WERI-Rb-1 (cell line): ENCODE measurements around the gene SNX9.

ENCODE experiments used
- DNase-seq: peaks from one replicate; pipeline ENCODE4 v3.0.0-alpha.2; 2020
- H3K27ac ChIP-seq: fragments of 250-450 bp; sonication (Bioruptor Pico); 2 replicates; pipeline ENCODE4 v1.5.1; 2020; ENCODE audit warnings: mild to moderate bottlenecking, moderate library complexity
- H3K27me3 ChIP-seq: fragments of 250-450 bp; sonication (Bioruptor Pico); 2 replicates; pipeline ENCODE4 v1.5.1; 2021; ENCODE audit warnings: mild to moderate bottlenecking, low read depth, moderate library complexity; ENCODE audit not compliant: insufficient read depth, severe bottlenecking
- H3K36me3 ChIP-seq: fragments of 250-450 bp; sonication (Bioruptor Pico); 2 replicates; pipeline ENCODE4 v1.5.1; 2020; ENCODE audit warnings: mild to moderate bottlenecking, moderate library complexity
- H3K4me3 ChIP-seq: 2 replicates; pipeline ENCODE4 v1.5.1; 2011; ENCODE audit warnings: low read depth, mild to moderate bottlenecking, control low read depth, low read length
- H3K9me3 ChIP-seq: fragments of 250-450 bp; sonication (Bioruptor Pico); 2 replicates; pipeline ENCODE4 v1.5.1; 2021; ENCODE audit warnings: mild to moderate bottlenecking, moderate library complexity; ENCODE audit not compliant: severe bottlenecking
- TF ChIP-seq, protein P1 (sequence below): IDR thresholded peaks from 2 replicates; pipeline ENCODE4 v1.5.1; 2011; ENCODE audit warnings: low read depth, mild to moderate bottlenecking, control low read depth, inconsistent platforms, low read length

The SNX9 gene

DNA sequence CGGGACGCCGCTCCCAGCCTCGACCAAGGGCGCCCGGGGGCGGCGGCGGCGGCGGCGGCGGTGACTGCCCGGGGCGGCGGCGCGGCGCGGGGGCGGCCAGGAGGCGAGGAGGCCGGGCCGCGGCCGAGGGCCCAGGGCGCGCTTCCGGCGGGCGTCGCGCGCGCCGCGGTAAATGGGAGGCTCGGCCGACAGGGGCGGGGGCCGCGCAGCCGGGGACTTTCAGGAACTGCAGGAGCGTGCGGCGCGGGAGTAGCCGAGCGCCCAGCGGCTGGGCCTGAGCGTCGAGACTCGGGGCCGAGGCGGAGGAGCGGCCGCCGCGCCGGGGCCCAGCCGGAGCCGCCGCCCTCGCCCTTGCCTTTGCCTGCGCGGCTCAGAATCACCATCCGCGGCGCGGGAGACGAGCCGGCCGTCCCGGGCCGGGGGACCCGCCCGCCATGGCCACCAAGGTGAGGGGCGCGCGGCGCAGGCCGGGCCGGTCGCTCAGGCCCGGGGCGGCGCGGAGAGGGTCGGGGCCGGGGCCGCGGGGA is at the start of gene SNX9:
Gene SNX9, plus strand, starts transcription at position 246 of the 527 bp plus-strand sequence. Its CDS starts 189 bp downstream, at position 435.
- Histone ChIP-seq H3K27ac (peak within 1 kb of the TSS; percentile 89), H3K4me3 (peak within 1 kb of the TSS; percentile 98), H3K27me3 (no peaks in the 10 kb centered on the region), H3K9me3 (peaks cover 1% of the 10 kb centered on the region), H3K36me3 (no peaks in the 10 kb centered on the region; the same call in 1 of the 2 replicates)
- peak; percentile 79 for DNase-seq
- TF ChIP-seq, protein P1, sequence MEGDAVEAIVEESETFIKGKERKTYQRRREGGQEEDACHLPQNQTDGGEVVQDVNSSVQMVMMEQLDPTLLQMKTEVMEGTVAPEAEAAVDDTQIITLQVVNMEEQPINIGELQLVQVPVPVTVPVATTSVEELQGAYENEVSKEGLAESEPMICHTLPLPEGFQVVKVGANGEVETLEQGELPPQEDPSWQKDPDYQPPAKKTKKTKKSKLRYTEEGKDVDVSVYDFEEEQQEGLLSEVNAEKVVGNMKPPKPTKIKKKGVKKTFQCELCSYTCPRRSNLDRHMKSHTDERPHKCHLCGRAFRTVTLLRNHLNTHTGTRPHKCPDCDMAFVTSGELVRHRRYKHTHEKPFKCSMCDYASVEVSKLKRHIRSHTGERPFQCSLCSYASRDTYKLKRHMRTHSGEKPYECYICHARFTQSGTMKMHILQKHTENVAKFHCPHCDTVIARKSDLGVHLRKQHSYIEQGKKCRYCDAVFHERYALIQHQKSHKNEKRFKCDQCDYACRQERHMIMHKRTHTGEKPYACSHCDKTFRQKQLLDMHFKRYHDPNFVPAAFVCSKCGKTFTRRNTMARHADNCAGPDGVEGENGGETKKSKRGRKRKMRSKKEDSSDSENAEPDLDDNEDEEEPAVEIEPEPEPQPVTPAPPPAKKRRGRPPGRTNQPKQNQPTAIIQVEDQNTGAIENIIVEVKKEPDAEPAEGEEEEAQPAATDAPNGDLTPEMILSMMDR, result no peak

DNA sequence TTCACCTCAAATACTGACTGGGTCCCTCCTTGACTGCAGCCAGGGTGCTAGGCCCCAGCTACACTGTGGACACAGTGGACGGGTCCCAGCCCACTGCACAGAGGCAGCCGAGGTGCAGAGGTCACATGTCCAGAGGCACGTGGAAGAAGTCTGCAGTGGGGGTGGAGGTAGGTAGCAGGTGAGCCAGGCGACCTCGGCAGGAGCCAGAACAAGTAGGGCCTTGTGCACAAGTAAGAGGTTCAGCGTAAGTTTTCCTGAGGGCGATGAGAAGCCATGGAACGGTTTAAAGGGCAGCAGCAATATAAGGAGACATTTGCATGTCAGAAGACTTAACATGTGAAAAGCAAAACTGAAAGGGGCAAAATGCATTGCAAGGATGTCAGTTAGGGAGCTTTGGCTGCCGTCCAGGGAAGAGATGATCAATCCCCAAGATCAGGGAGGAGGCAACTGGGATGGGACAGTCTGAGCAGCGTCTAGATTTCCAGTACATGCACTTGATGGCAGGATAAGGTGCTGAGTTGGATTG is 49.7 kb upstream of the SNX9 start:
- Histone ChIP-seq H3K36me3 (no peaks in the 10 kb centered on the region), H3K4me3 (no peak overlapping the region), H3K27me3 (no peaks in the 10 kb centered on the region), H3K9me3 (no peaks in the 10 kb centered on the region), H3K27ac (no peak overlapping the region)
- TF ChIP-seq, protein P1, result no peak
- no peak for DNase-seq

DNA sequence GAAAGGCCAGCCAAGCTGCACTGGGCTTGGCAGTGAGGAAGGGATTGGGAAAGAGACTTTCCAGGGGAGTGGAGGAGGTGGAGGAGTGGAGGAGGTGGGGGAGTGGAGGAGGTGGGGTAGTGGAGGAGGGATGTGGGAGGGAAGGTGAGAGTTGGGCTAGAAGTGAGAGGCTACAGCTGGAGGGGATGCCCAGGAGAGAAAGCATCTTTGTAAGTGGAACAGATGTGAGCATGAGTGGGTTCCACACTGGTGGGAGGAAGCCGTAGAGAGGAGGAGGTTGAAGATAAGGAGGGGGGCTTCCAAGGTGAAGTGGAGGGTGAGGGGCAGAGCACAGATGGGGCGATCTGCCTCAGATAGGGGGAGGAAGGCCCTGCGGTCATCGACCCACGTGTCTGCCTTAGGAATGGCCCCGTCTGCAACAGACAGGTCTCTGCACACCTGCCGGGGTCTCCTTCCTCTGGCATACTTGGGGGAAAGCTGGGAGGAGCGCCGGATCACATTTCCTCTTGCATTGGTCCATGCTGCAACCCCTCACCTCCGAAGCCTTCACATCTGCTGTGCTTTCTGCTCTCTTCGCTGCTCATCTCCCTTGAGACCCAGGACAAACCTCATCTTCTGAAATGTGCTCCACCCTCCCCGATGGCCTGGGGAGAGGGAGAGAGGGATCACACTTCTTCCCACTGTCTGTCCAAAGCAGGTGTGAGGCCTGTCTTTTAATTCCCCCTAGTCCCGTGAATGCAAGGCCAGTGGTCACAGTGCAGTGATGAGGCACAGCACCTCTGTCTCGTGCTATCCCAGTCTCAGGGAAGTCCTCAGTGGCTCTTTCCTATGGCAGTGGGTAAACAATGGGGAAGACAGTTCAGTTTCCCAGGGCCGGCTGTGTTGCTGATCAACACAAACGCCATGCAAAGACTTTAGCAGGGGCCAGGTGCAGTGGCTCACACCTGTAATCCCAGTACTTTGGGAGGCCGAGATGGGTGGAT is 48.6 kb upstream of the SNX9 start:
- DNase-seq, result no peak
- Histone ChIP-seq H3K27ac (no peak overlapping the region), H3K9me3 (no peaks in the 10 kb centered on the region)

DNA sequence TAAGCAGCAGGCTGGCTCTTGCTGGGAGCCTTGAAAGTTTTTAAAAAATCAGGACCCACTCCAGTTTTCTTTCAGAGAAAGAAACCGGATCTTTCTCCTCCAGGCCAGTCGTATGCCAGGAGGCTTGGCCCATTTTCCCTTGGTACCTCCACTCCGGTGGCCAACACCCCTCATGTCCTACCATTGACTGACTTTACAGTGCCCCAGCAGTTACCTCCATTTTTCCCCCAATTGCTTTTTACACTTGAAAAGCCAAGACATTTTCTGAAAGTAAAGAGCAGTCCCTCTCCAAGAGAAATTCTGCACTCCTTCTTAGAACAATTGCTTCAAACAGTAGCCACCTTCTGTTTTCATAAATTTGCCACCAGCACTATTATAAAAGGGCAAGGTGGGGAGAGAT is 47.7 kb upstream of the SNX9 start:
- no peaks in the 10 kb centered on the region for H3K9me3 ChIP-seq
- no peaks in the 10 kb centered on the region for H3K27me3 ChIP-seq
- no peak overlapping the region for H3K4me3 ChIP-seq
- TF ChIP-seq, protein P1, result no peak
- no peaks in the 10 kb centered on the region for H3K36me3 ChIP-seq
- DNase-seq, result no peak
- no peak overlapping the region for H3K27ac ChIP-seq

More for the DNA sequence above, 48.6 kb upstream of the SNX9 start:
- Histone ChIP-seq H3K4me3 (no peak overlapping the region), H3K27me3 (no peaks in the 10 kb centered on the region), H3K36me3 (no peaks in the 10 kb centered on the region)
- TF ChIP-seq, protein P1, result no peak

DNA sequence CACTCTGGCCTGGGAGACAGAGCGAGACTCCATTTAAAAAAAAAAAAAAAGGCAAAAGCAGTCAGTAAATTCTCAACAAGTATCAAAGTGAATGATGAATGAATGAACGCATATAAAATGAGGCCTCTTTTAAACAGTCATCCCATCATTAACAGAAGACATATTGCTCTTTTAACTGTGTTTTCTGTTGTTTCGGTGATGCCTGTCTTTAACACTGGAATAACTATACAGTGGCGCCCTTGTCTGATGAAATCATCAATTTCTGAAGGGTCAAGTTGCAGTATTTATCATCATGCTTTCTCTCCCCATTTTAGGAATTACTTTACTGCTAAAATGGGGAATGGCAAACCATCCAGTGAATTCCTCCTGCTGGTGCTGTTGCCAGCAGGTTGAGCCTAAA is 45.7 kb upstream of the SNX9 start:
- Histone ChIP-seq H3K27me3 (no peaks in the 10 kb centered on the region), H3K4me3 (no peak overlapping the region), H3K9me3 (no peaks in the 10 kb centered on the region), H3K27ac (no peak overlapping the region), H3K36me3 (no peaks in the 10 kb centered on the region)
- TF ChIP-seq, protein P1, result no peak
- DNase-seq, result no peak
